ENCODE measurements around the gene PIGM.

PIGM gene

GRCh38 chr1:159983681-159984080 lies 48.1 kb downstream of the PIGM start:
- Mint-ChIP-seq H3K36me3 (ENCODE audit: low read depth) (no peaks in the 10 kb centered on the region), H3K9me3 (no peaks in the 10 kb centered on the region), H3K27ac (no peak overlapping the region), H3K27me3 (ENCODE audit: low read depth) (peaks cover 9% of the 10 kb centered on the region), H3K4me1 (peaks cover 10% of the 10 kb centered on the region), H3K4me3 (no peak overlapping the region)
- no peak for TF ChIP-seq CTCF (IDR thresholded peaks at IDR 0.05; ENCODE audit: unreplicated experiment in 3 of 3)

- Mint-ChIP-seq H3K27ac (no peak overlapping the region), H3K36me3 (ENCODE audit: low read depth) (no peaks in the 10 kb centered on the region), H3K4me1 (peaks cover 10% of the 10 kb centered on the region), H3K27me3 (ENCODE audit: low read depth) (peaks cover 5% of the 10 kb centered on the region), H3K4me3 (no peak overlapping the region), H3K9me3 (no peaks in the 10 kb centered on the region)
- no peak for TF ChIP-seq CTCF (IDR thresholded peaks at IDR 0.05; ENCODE audit: unreplicated experiment in 3 of 3)
Measured at GRCh38 chr1:159982280-159982679, 49.5 kb downstream of the PIGM start.

GRCh38 chr1:159981351-159982055 lies 50.3 kb downstream of the PIGM start:
- Mint-ChIP-seq H3K4me1 (peaks cover 10% of the 10 kb centered on the region), H3K27ac (no peak overlapping the region), H3K36me3 (ENCODE audit: low read depth) (no peaks in the 10 kb centered on the region), H3K9me3 (no peaks in the 10 kb centered on the region), H3K4me3 (no peak overlapping the region), H3K27me3 (ENCODE audit: low read depth) (peaks cover 5% of the 10 kb centered on the region)
- TF ChIP-seq CTCF (IDR thresholded peaks at IDR 0.05; ENCODE audit: unreplicated experiment in 3 of 3): no peak

- Mint-ChIP-seq H3K4me3 (no peak overlapping the region), H3K4me1 (peaks cover 10% of the 10 kb centered on the region), H3K27me3 (ENCODE audit: low read depth) (peaks cover 5% of the 10 kb centered on the region), H3K9me3 (no peaks in the 10 kb centered on the region), H3K27ac (no peak overlapping the region), H3K36me3 (ENCODE audit: low read depth) (no peaks in the 10 kb centered on the region)
- TF ChIP-seq CTCF (IDR thresholded peaks at IDR 0.05; ENCODE audit: unreplicated experiment in 3 of 3): no peak
Measured at GRCh38 chr1:159980786-159981185, 51.0 kb downstream of the PIGM start.

GRCh38 chr1:159980076-159980475 lies 51.7 kb downstream of the PIGM start:
- no peak for TF ChIP-seq CTCF (IDR thresholded peaks at IDR 0.05; ENCODE audit: unreplicated experiment in 3 of 3)
- H3K9me3 Mint-ChIP-seq: no peaks in the 10 kb centered on the region
- H3K27me3 Mint-ChIP-seq (ENCODE audit: low read depth): peaks cover 5% of the 10 kb centered on the region
- H3K36me3 Mint-ChIP-seq (ENCODE audit: low read depth): no peaks in the 10 kb centered on the region
- no peak overlapping the region for H3K27ac Mint-ChIP-seq
- no peak overlapping the region for H3K4me3 Mint-ChIP-seq
- H3K4me1 Mint-ChIP-seq: peaks cover 10% of the 10 kb centered on the region

GRCh38 chr1:159979257-159979656 lies 52.5 kb downstream of the PIGM start:
- TF ChIP-seq CTCF (IDR thresholded peaks at IDR 0.05; ENCODE audit: unreplicated experiment in 3 of 3): no peak
- Mint-ChIP-seq H3K36me3 (ENCODE audit: low read depth) (no peaks in the 10 kb centered on the region), H3K9me3 (no peaks in the 10 kb centered on the region), H3K4me1 (peaks cover 10% of the 10 kb centered on the region), H3K27ac (no peak overlapping the region), H3K4me3 (no peak overlapping the region), H3K27me3 (ENCODE audit: low read depth) (peaks cover 5% of the 10 kb centered on the region)
